Uterus (tissue), 2 donors: ENCODE data around the gene KLF11.
"Not testable (repeated sequence)": the region's sequence is repeated elsewhere in the genome, so short reads cannot be mapped to it uniquely, and the experiment has no call there.

Source experiments
- CTCF ChIP-seq, 4 experiments: fragments of 200-600 bp in 2 of 4; fragments of 450-650 bp in 2 of 4; sonication (generic) in 2 of 4; IDR thresholded peaks; one replicate each; pipeline ENCODE4 v1.5.1; 2016 to 2019; ENCODE audit warnings: antibody characterized with exemption in 4 of 4, mild to moderate bottlenecking in 2 of 4, moderate library complexity in 1 of 4
- POLR2A ChIP-seq, 2 donors: fragments of 450-650 bp; IDR thresholded peaks; one replicate each; pipeline ENCODE4 v1.6.1; 2016; ENCODE audit warnings: antibody characterized with exemption in 2 of 2, mild to moderate bottlenecking in 1 of 2, moderate library complexity in 1 of 2

- TF ChIP-seq CTCF, POLR2A (IDR thresholded peaks at IDR 0.05): not testable (repeated sequence)
Measured at GRCh38 chr2:10013651-10014417, 29.5 kb upstream of the KLF11 start.
